Measurements from ENCODE around the gene CBS.
"Not testable (repeated sequence)": the region's sequence is repeated elsewhere in the genome, so short reads cannot be mapped to it uniquely, and the experiment has no call there.

CBS gene

DNA sequence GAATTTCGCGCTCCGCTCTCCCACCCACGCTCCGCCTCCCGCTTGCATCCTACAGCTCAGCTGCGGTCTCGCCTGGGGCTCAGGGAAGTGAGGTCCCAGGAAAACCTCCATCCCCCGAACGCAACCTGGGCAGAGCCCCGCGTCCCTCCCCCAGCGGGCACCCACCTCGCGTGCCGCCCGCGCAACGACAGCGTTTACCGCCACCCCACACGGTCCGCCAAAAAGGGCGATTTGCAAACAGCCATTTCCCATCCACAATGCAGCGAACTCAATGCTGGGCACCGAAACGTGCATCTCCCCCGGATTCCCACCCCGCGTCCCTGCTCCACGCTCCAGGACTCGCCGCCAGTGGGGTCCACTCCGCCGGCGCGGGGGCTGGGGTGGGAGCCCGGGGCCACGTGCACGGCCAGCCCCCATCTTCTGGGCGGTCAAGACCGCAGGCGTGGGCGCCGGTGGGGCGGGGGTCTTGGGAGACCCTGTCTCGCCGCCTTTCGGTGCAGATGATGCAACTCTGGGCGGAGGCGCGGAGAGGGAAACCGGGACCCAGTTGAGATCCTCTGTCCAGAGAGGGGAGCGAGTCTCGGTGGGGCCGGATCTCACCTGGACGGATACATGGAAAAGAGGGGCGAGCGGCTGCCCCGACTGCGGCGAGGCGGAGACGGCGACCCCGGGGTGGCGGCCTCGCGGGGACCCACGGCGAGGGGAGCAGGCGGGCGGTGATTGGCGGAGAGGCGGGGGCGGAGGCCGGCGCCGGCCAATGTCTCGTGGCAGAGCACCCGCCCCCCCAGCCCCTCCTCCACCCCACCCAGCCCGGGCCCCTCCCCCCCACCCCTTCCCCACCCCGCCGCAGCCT lies at the start of gene CBS:
TSS of gene CBS (minus strand) at position 666 of the 853 bp plus-strand sequence. CDS start 3,642 bp downstream, outside the sequence.
- H3K4me3 ChIP-seq (ENCODE audit: low read depth, low read length): not testable (repeated sequence)

DNA sequence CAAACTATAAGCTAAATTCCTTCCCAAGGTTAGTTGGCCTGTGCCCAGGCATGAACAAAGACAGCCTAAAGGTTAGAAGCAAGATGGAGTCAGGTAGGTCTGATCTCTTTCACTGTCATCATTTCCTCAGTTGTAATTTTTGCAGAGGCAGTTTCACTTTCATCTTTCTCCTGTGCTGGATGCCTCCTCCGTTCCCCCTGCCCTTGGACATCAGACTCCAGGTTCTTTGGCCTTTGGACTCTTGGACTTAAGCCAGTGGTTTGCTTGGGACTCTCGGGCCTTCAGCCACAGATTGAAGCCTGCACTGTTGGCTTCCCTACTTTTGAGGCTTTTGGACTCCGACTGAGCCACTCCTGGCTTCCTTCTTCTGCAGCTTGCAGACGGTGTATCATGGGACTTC lies 40.3 kb upstream of the CBS start:
- not testable (repeated sequence) for H3K4me3 ChIP-seq (ENCODE audit: low read depth, low read length)

- H3K4me3 ChIP-seq (ENCODE audit: low read depth, low read length): not testable (repeated sequence)
Observed at GRCh38 chr21:43114483-43114882, 38.8 kb upstream of the CBS start.

GRCh38 chr21:43109006-43109405 lies 33.4 kb upstream of the CBS start:
- H3K4me3 ChIP-seq (ENCODE audit: low read depth, low read length): not testable (repeated sequence)

- not testable (repeated sequence) for H3K4me3 ChIP-seq (ENCODE audit: low read depth, low read length)
Observed at GRCh38 chr21:43108177-43108576, 32.5 kb upstream of the CBS start.

DNA sequence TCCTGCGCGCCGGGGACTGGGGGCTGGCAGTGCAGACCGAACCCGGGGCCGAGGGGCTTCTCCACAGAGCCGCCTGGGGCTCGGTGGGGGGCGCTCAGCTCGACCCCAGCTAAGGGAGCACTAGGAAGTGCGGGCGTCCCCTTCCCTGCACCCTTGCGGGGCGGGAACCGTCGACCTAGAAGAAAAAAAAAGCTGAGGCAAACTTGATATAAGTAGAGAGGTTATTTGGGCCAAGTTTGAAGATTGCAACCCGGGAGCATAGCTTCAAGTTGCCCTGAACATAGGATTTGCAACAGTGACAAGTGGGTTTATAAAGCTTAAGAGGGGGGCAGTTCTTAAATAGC lies 32.1 kb upstream of the CBS start:
- not testable (repeated sequence) for H3K4me3 ChIP-seq (ENCODE audit: low read depth, low read length)

DNA sequence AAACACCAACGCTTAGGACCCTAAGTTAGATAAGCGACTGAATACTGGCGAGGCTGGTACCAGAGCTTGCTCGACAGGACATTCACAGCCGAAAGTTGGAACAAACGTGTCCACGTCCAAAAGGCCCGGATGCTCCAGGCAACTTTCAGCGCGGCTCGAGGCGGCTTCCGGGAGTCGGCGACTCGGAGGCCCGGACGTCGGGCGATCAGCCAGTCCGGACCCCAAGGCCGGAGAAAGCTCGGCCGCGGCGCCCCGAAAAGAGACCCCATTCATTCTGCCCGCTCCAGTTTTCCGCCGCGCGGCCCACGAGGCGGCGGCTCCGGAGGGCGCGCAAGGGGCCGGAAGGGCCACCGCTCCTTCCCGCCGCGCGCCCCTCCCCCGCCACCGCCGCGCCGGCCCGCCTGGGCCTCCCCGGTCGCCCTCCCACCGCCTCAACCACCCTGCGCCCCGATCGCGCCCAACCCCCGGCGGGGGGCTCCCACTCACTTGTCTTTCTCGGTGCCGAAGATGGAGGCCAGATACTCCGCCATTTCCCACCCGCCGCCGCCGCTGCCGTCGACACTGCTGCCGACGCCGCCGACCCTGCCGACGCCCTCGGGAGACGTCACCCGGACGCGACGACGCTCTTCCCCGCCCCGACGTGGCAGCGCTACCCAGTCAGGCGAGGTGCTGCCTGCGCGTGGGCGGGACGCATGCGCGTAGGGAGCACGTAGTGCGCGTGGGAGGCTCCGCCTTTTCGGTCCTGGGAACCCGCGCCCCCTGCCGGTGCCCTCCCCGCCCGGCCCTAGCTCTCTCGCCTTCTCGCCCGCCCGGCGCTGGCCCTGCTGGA lies 31.5 kb upstream of the CBS start, which contains the start of gene U2AF1:
TSS of gene U2AF1 (minus strand) at position 606 of the 829 bp plus-strand sequence. CDS start at position 530, 76 bp downstream.
- H3K4me3 ChIP-seq (ENCODE audit: low read depth, low read length): not testable (repeated sequence)

- not testable (repeated sequence) for H3K4me3 ChIP-seq (ENCODE audit: low read depth, low read length)
Observed at GRCh38 chr21:43104642-43105041, 29.0 kb upstream of the CBS start.

DNA sequence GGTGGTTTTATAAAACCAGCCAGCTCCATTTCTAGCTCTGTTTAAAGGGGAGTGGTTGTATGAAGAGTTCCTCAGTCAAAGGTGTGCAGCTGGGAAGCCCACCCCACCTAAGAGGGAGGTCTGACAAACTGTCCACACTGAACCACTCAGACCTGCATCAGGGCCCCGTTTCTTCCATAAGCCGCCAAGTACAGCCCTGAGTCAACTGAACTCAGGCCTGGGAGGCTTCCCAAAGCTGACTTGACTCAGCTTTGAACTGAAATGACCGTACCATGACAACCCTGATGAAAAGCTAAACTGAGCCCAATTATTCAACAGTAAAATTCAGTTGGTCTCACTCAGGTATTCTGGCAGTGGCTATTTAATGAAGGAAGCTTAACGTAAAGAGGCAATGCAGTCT lies 26.6 kb upstream of the CBS start:
- H3K4me3 ChIP-seq (ENCODE audit: low read depth, low read length): not testable (repeated sequence)

DNA sequence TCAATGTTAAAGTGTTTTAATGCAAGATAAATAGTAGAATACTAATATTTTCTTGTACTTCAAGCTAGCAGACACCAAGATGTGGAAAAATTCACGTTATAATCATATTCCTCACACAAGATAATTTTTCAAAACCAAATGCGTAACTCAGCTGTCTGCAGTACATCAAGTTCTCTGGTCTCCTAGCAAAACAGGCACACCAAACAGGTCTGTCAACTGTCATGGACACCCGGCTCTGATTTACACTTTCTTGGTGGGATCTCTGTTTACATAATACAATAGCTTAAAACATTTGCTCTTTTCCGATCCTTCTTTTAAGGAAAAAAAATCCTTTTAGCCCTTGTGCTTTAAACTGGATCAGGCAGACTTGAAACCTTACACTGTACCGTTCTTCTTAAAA lies 26.0 kb upstream of the CBS start:
- H3K4me3 ChIP-seq (ENCODE audit: low read depth, low read length): not testable (repeated sequence)

GRCh38 chr21:43101000-43101399 lies 25.4 kb upstream of the CBS start:
- not testable (repeated sequence) for H3K4me3 ChIP-seq (ENCODE audit: low read depth, low read length)

DNA sequence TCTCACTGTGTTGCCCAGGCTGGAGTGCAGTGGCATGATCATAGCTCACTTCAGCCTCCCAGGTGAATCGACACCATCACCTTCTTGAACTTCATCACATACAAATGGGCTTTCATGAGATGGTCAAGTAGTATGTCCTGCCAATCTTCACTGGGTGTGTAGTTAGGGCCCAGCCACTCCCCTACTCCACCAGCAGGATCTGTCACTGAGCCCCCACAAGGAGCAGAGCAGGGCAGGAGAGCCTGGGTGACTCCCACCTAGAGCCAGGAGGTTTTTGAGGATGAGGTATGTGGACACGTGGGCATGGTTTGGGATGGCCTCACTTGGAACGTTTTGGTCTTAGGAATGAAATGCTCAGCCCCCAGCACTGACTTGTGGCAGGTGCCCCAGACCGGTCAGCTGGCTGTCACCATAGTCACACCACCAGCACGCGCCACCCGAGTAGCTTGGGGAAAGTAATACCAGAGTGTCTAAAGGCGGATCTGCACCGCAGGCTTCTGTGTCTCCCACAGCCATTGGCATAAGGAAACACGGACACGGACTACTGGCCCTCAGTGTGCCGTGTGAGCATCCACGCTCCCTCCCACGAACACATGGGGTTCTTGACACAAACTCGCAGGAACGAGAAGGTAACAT lies 16.5 kb upstream of the CBS start:
- H3K4me3 ChIP-seq (ENCODE audit: low read depth, low read length): not testable (repeated sequence)

DNA sequence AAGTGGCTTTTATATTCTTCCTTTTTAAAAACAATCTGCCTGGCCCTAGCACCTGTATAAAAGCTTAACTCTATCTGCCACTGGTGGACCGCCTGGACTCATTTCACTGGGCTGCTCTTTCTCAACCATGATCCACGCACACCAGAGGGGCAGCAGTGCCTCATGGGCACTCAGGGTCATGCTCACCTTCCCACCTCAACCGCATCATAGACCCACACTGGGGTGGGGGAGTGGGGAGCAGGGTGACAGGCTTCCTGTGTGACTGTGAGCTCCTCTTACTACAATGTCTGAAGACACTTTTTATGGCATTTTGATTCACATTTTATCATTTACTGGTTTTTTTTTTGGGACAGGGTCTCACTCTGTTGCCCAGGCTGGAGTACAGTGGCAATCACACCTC lies 15.3 kb upstream of the CBS start:
- not testable (repeated sequence) for H3K4me3 ChIP-seq (ENCODE audit: low read depth, low read length)

DNA sequence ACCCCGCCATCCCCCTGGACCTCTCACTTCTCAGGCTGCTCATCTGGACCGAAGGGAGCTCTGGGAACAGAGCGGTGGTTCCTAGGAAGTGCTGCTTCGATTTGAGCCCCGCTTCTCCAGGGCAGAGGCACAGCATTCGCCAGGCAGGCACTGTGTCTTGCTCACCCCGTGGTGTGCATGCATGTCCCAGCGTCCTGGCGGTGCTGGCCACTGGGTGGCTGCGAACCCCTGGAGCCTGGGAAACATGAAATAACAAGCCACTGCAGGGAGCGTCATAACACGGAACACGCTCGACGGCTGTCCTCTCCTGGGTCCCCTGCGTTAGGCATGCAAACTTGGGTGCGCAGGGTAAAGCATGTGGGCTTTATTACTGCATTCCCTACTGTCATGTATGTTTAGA lies 13.8 kb upstream of the CBS start:
- H3K4me3 ChIP-seq (ENCODE audit: low read depth, low read length): not testable (repeated sequence)

GRCh38 chr21:43082587-43083300 lies 7.1 kb upstream of the CBS start:
- H3K4me3 ChIP-seq (ENCODE audit: low read depth, low read length): not testable (repeated sequence)

DNA sequence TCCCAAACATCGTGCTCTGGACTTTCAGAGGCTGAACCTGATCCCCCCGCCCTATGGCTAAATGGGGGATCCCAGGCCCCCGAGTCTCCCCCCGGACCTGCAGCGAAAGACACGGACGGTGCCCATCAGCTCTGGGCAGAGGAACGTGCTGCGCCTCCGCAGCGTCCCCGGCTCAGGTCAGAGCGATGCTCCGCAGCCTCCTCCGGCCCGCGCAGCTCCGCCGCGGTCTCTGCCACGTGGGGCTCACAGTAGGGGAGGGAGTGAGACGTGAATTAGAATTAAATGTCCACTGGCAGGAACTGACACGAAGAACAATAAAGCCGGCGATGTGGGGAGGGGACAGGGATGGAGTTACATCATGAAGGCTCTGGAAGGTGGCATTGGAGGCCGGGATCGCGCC lies 1.0 kb upstream of the CBS start:
- not testable (repeated sequence) for H3K4me3 ChIP-seq (ENCODE audit: low read depth, low read length)

DNA sequence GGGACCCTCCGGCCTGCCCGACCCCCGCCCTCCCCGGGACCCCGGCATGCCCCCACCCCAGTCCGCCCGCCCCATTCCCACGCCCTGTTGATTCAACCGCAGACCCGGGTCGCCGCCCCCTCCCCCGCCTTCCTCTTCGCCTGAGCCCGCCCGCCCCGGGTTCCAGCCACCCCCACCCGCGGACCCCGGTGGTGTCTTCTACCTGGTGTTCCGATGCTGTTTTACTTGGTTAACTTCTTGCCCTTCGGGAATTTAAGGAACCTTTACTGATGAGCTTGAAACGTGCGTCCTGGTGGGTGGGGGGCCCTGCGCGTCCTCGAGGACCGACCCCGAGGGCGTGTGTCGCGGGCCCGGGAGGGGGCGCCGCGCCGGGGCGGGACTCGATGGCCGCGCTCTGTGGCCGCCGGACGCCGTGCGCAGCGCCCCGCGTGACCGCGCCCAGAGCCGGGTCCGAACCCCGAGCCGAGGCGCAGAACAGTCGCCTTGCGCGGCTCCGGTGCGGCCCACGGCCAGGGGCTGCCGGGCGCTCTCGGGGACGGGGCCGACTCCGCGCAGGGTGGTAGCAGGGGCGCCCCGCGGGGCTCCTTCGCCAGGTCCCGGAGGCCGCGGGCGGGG lies 495 bp upstream of the CBS start:
- H3K4me3 ChIP-seq (ENCODE audit: low read depth, low read length): not testable (repeated sequence)

- not testable (repeated sequence) for H3K4me3 ChIP-seq (ENCODE audit: low read depth, low read length)
Observed at GRCh38 chr21:43074401-43075169, 1.1 kb downstream of the CBS start.

DNA sequence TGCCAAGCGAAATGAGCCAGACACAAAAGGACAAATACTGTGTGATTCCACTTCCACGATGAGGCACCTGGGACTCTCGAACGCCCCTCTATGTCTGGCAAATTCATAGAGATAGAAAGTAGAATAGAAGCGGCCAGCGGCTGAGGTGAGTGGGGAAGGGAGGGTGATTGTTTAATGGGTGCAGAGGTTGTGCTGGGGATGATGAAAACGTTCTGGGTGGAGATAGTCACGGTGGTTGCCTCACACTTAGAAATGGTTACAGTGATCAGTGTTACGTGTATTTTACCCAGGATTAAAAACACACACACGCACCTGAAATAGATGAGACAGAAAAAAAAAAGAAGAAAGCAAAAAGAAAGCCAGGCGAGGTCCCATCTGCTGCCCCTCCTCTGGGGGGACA lies 2.9 kb downstream of the CBS start:
- not testable (repeated sequence) for H3K4me3 ChIP-seq (ENCODE audit: low read depth, low read length)

DNA sequence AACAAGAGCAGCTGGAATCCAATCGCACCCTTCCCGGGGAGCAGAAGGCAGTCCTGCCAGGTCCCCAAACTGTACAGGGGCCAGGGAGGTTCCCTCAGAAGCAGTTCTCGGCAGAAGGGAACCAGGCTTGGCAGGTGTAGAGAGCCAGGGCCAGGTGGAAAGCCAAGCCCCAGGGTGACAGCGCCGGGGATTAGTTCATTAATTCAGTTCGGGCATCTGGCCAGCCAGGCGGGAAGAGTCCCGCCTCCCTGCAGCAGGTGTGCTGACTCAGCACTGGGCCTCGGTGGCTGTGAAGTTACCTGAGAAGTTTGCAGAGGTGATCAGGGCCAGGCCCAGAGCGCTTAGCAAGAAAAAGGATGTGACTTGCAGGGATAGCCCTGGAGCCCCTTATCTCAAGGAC lies 6.0 kb downstream of the CBS start:
- H3K4me3 ChIP-seq (ENCODE audit: low read depth, low read length): not testable (repeated sequence)

All from WI38 (cell line).